Osteoblast (primary cell): ENCODE data around the gene IFRD2. TPM values are rescaled to one million over a fixed set of nuclear protein-coding genes. Genes with fewer than 3 reads are reported as not detected.

ENCODE experiments used
- DNase-seq: peaks from one replicate; pipeline ENCODE4 v3.0.0; 2011; ENCODE audit warnings: low spot score, mixed read lengths; ENCODE audit not compliant: insufficient read length; ENCODE audit errors: missing footprints
- H2AFZ ChIP-seq: 2 replicates; pipeline ENCODE4 v1.6.0; 2011; ENCODE audit warnings: mild to moderate bottlenecking, low read length
- H3K27ac ChIP-seq: 2 replicates; pipeline ENCODE4 v1.5.1; 2011; ENCODE audit warnings: mild to moderate bottlenecking, low read depth, low read length, moderate library complexity
- H3K27me3 ChIP-seq: 2 replicates; pipeline ENCODE4 v1.6.0; 2012; ENCODE audit warnings: mild to moderate bottlenecking, control low read depth, inconsistent platforms, low read length, moderate library complexity; ENCODE audit not compliant: insufficient read depth
- H3K36me3 ChIP-seq: 2 replicates; pipeline ENCODE4 v1.5.1; 2011; ENCODE audit warnings: mild to moderate bottlenecking, low read length, control low read depth, moderate library complexity; ENCODE audit not compliant: insufficient read depth
- H3K4me1 ChIP-seq: 2 replicates; pipeline ENCODE4 v1.5.1; 2011; ENCODE audit warnings: mild to moderate bottlenecking, low read length, control low read depth, moderate library complexity; ENCODE audit not compliant: insufficient read depth
- H3K4me2 ChIP-seq: 2 replicates; pipeline ENCODE4 v1.6.0; 2011; ENCODE audit warnings: mild to moderate bottlenecking, low read length; ENCODE audit not compliant: insufficient read depth
- H3K4me3 ChIP-seq: fragments of 200-600 bp; sonication (generic); 3 replicates; pipeline ENCODE4 v1.5.1; 2012; ENCODE audit warnings: mild to moderate bottlenecking, low read length, inconsistent platforms; ENCODE audit not compliant: insufficient read depth
- H3K79me2 ChIP-seq: 2 replicates; pipeline ENCODE4 v1.6.0; 2012; ENCODE audit warnings: mild to moderate bottlenecking, low read length, control low read depth, inconsistent platforms; ENCODE audit not compliant: insufficient read depth
- H3K9me3 ChIP-seq: 2 replicates; pipeline ENCODE4 v1.5.1; 2011; ENCODE audit warnings: low read depth, low read length, control low read depth
- H4K20me1 ChIP-seq: 2 replicates; pipeline ENCODE4 v1.6.0; 2012; ENCODE audit warnings: mild to moderate bottlenecking, low read length, control low read depth; ENCODE audit not compliant: insufficient read depth
- CTCF ChIP-seq: IDR thresholded peaks from 2 replicates; pipeline ENCODE4 v1.5.1; 2011; ENCODE audit warnings: mild to moderate bottlenecking, low read depth, low read length, moderate library complexity; ENCODE audit errors: extremely low read depth
- total RNA-seq: library from RNA; depleted of rRNA; stranded (reverse); fragments of >200 nt; gene quantifications from 2 replicates; pipeline ENCODE4 v1.2.3, GENCODE V29; 2012

IFRD2 gene
- total RNA-seq, 1 donor, result 65.1 TPM

- peak; percentile 83 for DNase-seq
- peaks cover 38% of the 10 kb centered on the region for H3K79me2 ChIP-seq
- H3K36me3 ChIP-seq, result peaks cover 51% of the 10 kb centered on the region
- H3K4me1 ChIP-seq, result peaks cover 24% of the 10 kb centered on the region
- H3K27ac ChIP-seq, result no peak overlapping the region
- H3K4me3 ChIP-seq, result no peak overlapping the region
- no peaks in the 10 kb centered on the region for H3K9me3 ChIP-seq
- peaks cover 29% of the 10 kb centered on the region for H4K20me1 ChIP-seq
- H3K4me2 ChIP-seq, result no peak overlapping the region
- H2AFZ ChIP-seq, result no peak overlapping the region
- no peak for TF ChIP-seq CTCF
- H3K27me3 ChIP-seq, result no peaks in the 10 kb centered on the region
Measured at GRCh38 chr3:50258979-50259378, 33.2 kb downstream of the IFRD2 start.

GRCh38 chr3:50258029-50258680 is 34.1 kb downstream of the IFRD2 start:
- H3K4me1 ChIP-seq, result peaks cover 19% of the 10 kb centered on the region
- H3K27me3 ChIP-seq, result no peaks in the 10 kb centered on the region
- H2AFZ ChIP-seq, result no peak overlapping the region
- peaks cover 45% of the 10 kb centered on the region for H3K79me2 ChIP-seq
- H3K36me3 ChIP-seq, result peaks cover 53% of the 10 kb centered on the region
- H3K27ac ChIP-seq, result no peak overlapping the region
- peak; percentile 62 for DNase-seq
- no peaks in the 10 kb centered on the region for H3K9me3 ChIP-seq
- TF ChIP-seq CTCF, result no peak
- H4K20me1 ChIP-seq, result peaks cover 35% of the 10 kb centered on the region
- H3K4me3 ChIP-seq, result no peak overlapping the region
- H3K4me2 ChIP-seq, result no peak overlapping the region

GRCh38 chr3:50256978-50257890 is 35.0 kb downstream of the IFRD2 start:
- Histone ChIP-seq H4K20me1 (peaks cover 43% of the 10 kb centered on the region), H2AFZ (no peak overlapping the region), H3K27ac (no peak overlapping the region), H3K9me3 (no peaks in the 10 kb centered on the region), H3K4me2 (no peak overlapping the region), H3K4me1 (peaks cover 20% of the 10 kb centered on the region), H3K79me2 (peaks cover 55% of the 10 kb centered on the region), H3K27me3 (no peaks in the 10 kb centered on the region), H3K36me3 (peaks cover 61% of the 10 kb centered on the region), H3K4me3 (no peak overlapping the region)
- TF ChIP-seq CTCF, result peak; percentile 64
- DNase-seq, result peak; percentile 93

GRCh38 chr3:50255251-50255615 is 37.0 kb downstream of the IFRD2 start:
- Histone ChIP-seq H3K79me2 (peaks cover 75% of the 10 kb centered on the region), H4K20me1 (peaks cover 63% of the 10 kb centered on the region), H3K36me3 (peaks cover 75% of the 10 kb centered on the region), H3K9me3 (no peaks in the 10 kb centered on the region), H3K4me1 (peaks cover 15% of the 10 kb centered on the region), H3K4me3 (no peak overlapping the region), H3K4me2 (no peak overlapping the region), H2AFZ (no peak overlapping the region), H3K27me3 (no peaks in the 10 kb centered on the region), H3K27ac (peak overlapping the region; percentile 70)
- no peak for TF ChIP-seq CTCF
- DNase-seq, result no peak
